ENCODE measurements around the gene ARPC1B. TPM values are rescaled to one million over a fixed set of nuclear protein-coding genes. Genes with fewer than 3 reads are reported as not detected.
A peak's percentile ranks its signal among the peaks of the same experiment; 100 is the strongest.
"Not testable (repeated sequence)": the region's sequence is repeated elsewhere in the genome, so short reads cannot be mapped to it uniquely, and the experiment has no call there.

ARPC1B gene
- total RNA-seq, 2 donors from 2014 or later, result 185 to 220 TPM

GRCh38 chr7:99373091-99374066, 1.2 kb upstream of the ARPC1B start:
- Mint-ChIP-seq H3K27ac (peak overlapping the region; percentile 51), H3K27me3 (no peaks in the 10 kb centered on the region), H3K4me1 (peaks cover 16% of the 10 kb centered on the region), H3K4me3 (peak overlapping the region; percentile 89), H3K36me3 (ENCODE audit: low read depth) (no peaks in the 10 kb centered on the region)
- DNase-seq (no peak), ATAC-seq (no peak)
- H3K9me3 ChIP-seq (ENCODE audit: control insufficient read depth, low read length, poor library complexity, severe bottlenecking), result no peaks in the 10 kb centered on the region

GRCh38 chr7:99375070-99375807, 709 bp downstream of the ARPC1B start:
- Mint-ChIP-seq H3K4me1 (peaks cover 27% of the 10 kb centered on the region), H3K27ac (peak overlapping the region; percentile 98), H3K36me3 (ENCODE audit: low read depth) (peaks cover 3% of the 10 kb centered on the region), H3K27me3 (no peaks in the 10 kb centered on the region), H3K4me3 (peak overlapping the region; percentile 89)
- DNase-seq, result peak; percentile 51 to 63 (median 62)
- H3K9me3 ChIP-seq (ENCODE audit: control insufficient read depth, low read length, poor library complexity, severe bottlenecking), result no peaks in the 10 kb centered on the region
- peak; percentile 39 for ATAC-seq

GRCh38 chr7:99379043-99379577, 4.6 kb downstream of the ARPC1B start:
- Mint-ChIP-seq H3K4me1 (peaks cover 38% of the 10 kb centered on the region), H3K27ac (peak overlapping the region; percentile 98), H3K4me3 (peak overlapping the region; percentile 91), H3K36me3 (ENCODE audit: low read depth) (peaks cover 5% of the 10 kb centered on the region), H3K27me3 (no peaks in the 10 kb centered on the region)
- peak; percentile 46 to 65 (median 50) for DNase-seq
- H3K9me3 ChIP-seq (ENCODE audit: control insufficient read depth, low read length, poor library complexity, severe bottlenecking), result no peaks in the 10 kb centered on the region
- ATAC-seq, result peak; percentile 41

- Mint-ChIP-seq H3K27ac (peak overlapping the region; percentile 98), H3K4me3 (peak overlapping the region; percentile 91), H3K4me1 (peaks cover 43% of the 10 kb centered on the region)
- not testable (repeated sequence) for H3K9me3 ChIP-seq (ENCODE audit: control insufficient read depth, low read length, poor library complexity, severe bottlenecking); ATAC-seq; H3K36me3 Mint-ChIP-seq (ENCODE audit: low read depth); DNase-seq; H3K27me3 Mint-ChIP-seq
Observed at GRCh38 chr7:99379693-99380031, 5.1 kb downstream of the ARPC1B start.

- peak overlapping the region; percentile 98 for H3K27ac Mint-ChIP-seq
- H3K27me3 Mint-ChIP-seq, result no peaks in the 10 kb centered on the region
- peaks cover 5% of the 10 kb centered on the region for H3K36me3 Mint-ChIP-seq (ENCODE audit: low read depth)
- peak; percentile 10 for ATAC-seq
- H3K9me3 ChIP-seq (ENCODE audit: control insufficient read depth, low read length, poor library complexity, severe bottlenecking), result no peaks in the 10 kb centered on the region
- DNase-seq, result peak in 1 of 3 donors; percentile 25
- H3K4me1 Mint-ChIP-seq, result peaks cover 45% of the 10 kb centered on the region
- H3K4me3 Mint-ChIP-seq, result peak overlapping the region; percentile 91
Observed at GRCh38 chr7:99380032-99380822, 5.7 kb downstream of the ARPC1B start.

GRCh38 chr7:99380823-99381663, 6.5 kb downstream of the ARPC1B start:
- peak overlapping the region; percentile 91 for H3K4me3 Mint-ChIP-seq
- ATAC-seq (peak; percentile 85), DNase-seq (peak; percentile 80 to 89 (median 85))
- H3K36me3 Mint-ChIP-seq (ENCODE audit: low read depth), result peaks cover 5% of the 10 kb centered on the region
- peaks cover 45% of the 10 kb centered on the region for H3K4me1 Mint-ChIP-seq
- H3K27me3 Mint-ChIP-seq, result no peaks in the 10 kb centered on the region
- no peaks in the 10 kb centered on the region for H3K9me3 ChIP-seq (ENCODE audit: control insufficient read depth, low read length, poor library complexity, severe bottlenecking)
- peak overlapping the region; percentile 98 for H3K27ac Mint-ChIP-seq

- H3K36me3 Mint-ChIP-seq (ENCODE audit: low read depth), result peaks cover 5% of the 10 kb centered on the region
- H3K4me1 Mint-ChIP-seq, result peaks cover 38% of the 10 kb centered on the region
- H3K27me3 Mint-ChIP-seq, result no peaks in the 10 kb centered on the region
- no peaks in the 10 kb centered on the region for H3K9me3 ChIP-seq (ENCODE audit: control insufficient read depth, low read length, poor library complexity, severe bottlenecking)
- DNase-seq (no peak), ATAC-seq (no peak)
- H3K4me3 Mint-ChIP-seq, result peak overlapping the region; percentile 91
- H3K27ac Mint-ChIP-seq, result peak overlapping the region; percentile 98
Observed at GRCh38 chr7:99381664-99382075, 7.1 kb downstream of the ARPC1B start.

- Mint-ChIP-seq H3K36me3 (ENCODE audit: low read depth) (peaks cover 5% of the 10 kb centered on the region), H3K27me3 (no peaks in the 10 kb centered on the region), H3K4me1 (peaks cover 38% of the 10 kb centered on the region), H3K4me3 (peak overlapping the region; percentile 36), H3K27ac (peak overlapping the region; percentile 88)
- no peak for ATAC-seq
- H3K9me3 ChIP-seq (ENCODE audit: control insufficient read depth, low read length, poor library complexity, severe bottlenecking), result no peaks in the 10 kb centered on the region
- no peak for DNase-seq
Observed at GRCh38 chr7:99383203-99383602, 8.7 kb downstream of the ARPC1B start.

- Mint-ChIP-seq H3K27me3 (no peaks in the 10 kb centered on the region), H3K4me3 (no peak overlapping the region), H3K4me1 (peaks cover 38% of the 10 kb centered on the region), H3K27ac (peak overlapping the region; percentile 88), H3K36me3 (ENCODE audit: low read depth) (peaks cover 5% of the 10 kb centered on the region)
- no peak for ATAC-seq
- no peaks in the 10 kb centered on the region for H3K9me3 ChIP-seq (ENCODE audit: control insufficient read depth, low read length, poor library complexity, severe bottlenecking)
- DNase-seq, result no peak
Observed at GRCh38 chr7:99383791-99384370, 9.4 kb downstream of the ARPC1B start.

- Mint-ChIP-seq H3K36me3 (ENCODE audit: low read depth) (peaks cover 2% of the 10 kb centered on the region), H3K4me1 (peaks cover 31% of the 10 kb centered on the region), H3K4me3 (no peak overlapping the region), H3K27me3 (no peaks in the 10 kb centered on the region), H3K27ac (peak overlapping the region; percentile 88)
- ATAC-seq (no peak), DNase-seq (no peak)
- H3K9me3 ChIP-seq (ENCODE audit: control insufficient read depth, low read length, poor library complexity, severe bottlenecking), result no peaks in the 10 kb centered on the region
Observed at GRCh38 chr7:99384523-99384922, 10.0 kb downstream of the ARPC1B start.

- Mint-ChIP-seq H3K27ac (peak overlapping the region; percentile 88), H3K4me1 (peaks cover 25% of the 10 kb centered on the region), H3K27me3 (no peaks in the 10 kb centered on the region), H3K4me3 (peak overlapping the region; percentile 69), H3K36me3 (ENCODE audit: low read depth) (peaks cover 2% of the 10 kb centered on the region)
- no peaks in the 10 kb centered on the region for H3K9me3 ChIP-seq (ENCODE audit: control insufficient read depth, low read length, poor library complexity, severe bottlenecking)
- no peak for DNase-seq
- no peak for ATAC-seq
Observed at GRCh38 chr7:99385564-99385963, 11.0 kb downstream of the ARPC1B start.
